HL-60/S4 (cell line): Measurements from ENCODE around the gene LGR4.

ENCODE experiments used
- in situ Hi-C: fragments of 300-500 bp; cut with MboI; formaldehyde crosslinking; loops from 2 replicates; pipeline ENCODE4 v1.14.3; 2022; ENCODE audit warnings: low sequenced_read_pairs

The LGR4 gene

GRCh38 chr11:27387362-27387761 lies 85.2 kb downstream of the LGR4 start:
- in situ Hi-C loops, result no loop called here

GRCh38 chr11:27386181-27386845 lies 86.3 kb downstream of the LGR4 start:
- in situ Hi-C loops, result no loop called here

- in situ Hi-C loops, result no loop called here
Measured at GRCh38 chr11:27385245-27385644, 87.3 kb downstream of the LGR4 start.

- in situ Hi-C loops, result no loop called here
Measured at GRCh38 chr11:27384227-27384626, 88.4 kb downstream of the LGR4 start.

GRCh38 chr11:27383645-27384044 lies 88.9 kb downstream of the LGR4 start:
- in situ Hi-C loops, result no loop called here

GRCh38 chr11:27381238-27381666 lies 91.3 kb downstream of the LGR4 start:
- in situ Hi-C loops, result no loop called here

GRCh38 chr11:27380771-27381170 lies 91.8 kb downstream of the LGR4 start:
- in situ Hi-C loops, result no loop called here

GRCh38 chr11:27379449-27379848 lies 93.1 kb downstream of the LGR4 start:
- in situ Hi-C loops, result no loop called here

- in situ Hi-C loops, result no loop called here
Measured at GRCh38 chr11:27375370-27375769, 97.2 kb downstream of the LGR4 start.

GRCh38 chr11:27373856-27374602 lies 98.6 kb downstream of the LGR4 start:
- in situ Hi-C loops, result no loop called here

GRCh38 chr11:27373392-27373791 lies 99.2 kb downstream of the LGR4 start:
- in situ Hi-C loops, result no loop called here

- in situ Hi-C loops, result no loop called here
Measured at GRCh38 chr11:27372164-27372563, 100.4 kb downstream of the LGR4 start.

GRCh38 chr11:27371489-27371888 lies 101.1 kb downstream of the LGR4 start:
- in situ Hi-C loops, result no loop called here

- in situ Hi-C loops, result no loop called here
Measured at GRCh38 chr11:27370374-27370773, 102.2 kb downstream of the LGR4 start.

- in situ Hi-C loops, result no loop called here
Measured at GRCh38 chr11:27367881-27368280, 104.7 kb downstream of the LGR4 start.

GRCh38 chr11:27363576-27364117 lies 108.9 kb downstream of the LGR4 start:
- in situ Hi-C loops, result no loop called here

GRCh38 chr11:27362749-27363575 lies 109.6 kb downstream of the LGR4 start, which contains the start of gene CCDC34:
Gene CCDC34 (minus strand): TSS chr11:27363215. CDS start chr11:27363194, 21 bp downstream.
- in situ Hi-C loops, result no loop called here

GRCh38 chr11:27361649-27362431 lies 110.8 kb downstream of the LGR4 start:
- in situ Hi-C loops, result no loop called here

- in situ Hi-C loops, result no loop called here
Measured at GRCh38 chr11:27358296-27358695, 114.3 kb downstream of the LGR4 start.

GRCh38 chr11:27357250-27357649 lies 115.3 kb downstream of the LGR4 start:
- in situ Hi-C loops, result no loop called here
